Upper lobe of right lung (tissue), 1 donor: ENCODE data around the gene STING1. TPM values are rescaled to one million over a fixed set of nuclear protein-coding genes. Genes with fewer than 3 reads are reported as not detected.
"Not testable (repeated sequence)": the region's sequence is repeated elsewhere in the genome, so short reads cannot be mapped to it uniquely, and the experiment has no call there.

Experiments used
- ATAC-seq: fragments of 200-7000 bp; cut with Tn5 transposase; one replicate; pipeline ENCODE4 v1.9.1; 2020; ENCODE audit warnings: mild to moderate bottlenecking, moderate library complexity
- DNase-seq: peaks from one replicate; pipeline ENCODE4 v3.0.0-alpha.2; 2020
- H3K27ac ChIP-seq: fragments of 200-600 bp; one replicate; pipeline ENCODE4 v1.8.0; 2022
- H3K27me3 ChIP-seq: fragments of 200-600 bp; one replicate; pipeline ENCODE4 v1.8.0; 2022; ENCODE audit warnings: mild to moderate bottlenecking
- H3K36me3 ChIP-seq: fragments of 200-600 bp; one replicate; pipeline ENCODE4 v1.8.0; 2022
- H3K4me1 ChIP-seq: fragments of 200-600 bp; one replicate; pipeline ENCODE4 v1.8.0; 2022
- H3K4me3 ChIP-seq: fragments of 200-600 bp; one replicate; pipeline ENCODE4 v1.8.0; 2022; ENCODE audit warnings: mild to moderate bottlenecking
- H3K9me3 ChIP-seq: fragments of 200-600 bp; one replicate; pipeline ENCODE4 v1.8.0; 2022
- CTCF ChIP-seq: fragments of 200-600 bp; IDR thresholded peaks from one replicate; pipeline ENCODE4 v1.8.0; 2022; ENCODE audit warnings: antibody characterized with exemption
- intact Hi-C: fragments of 100-400 bp; cut with DNase I; formaldehyde crosslinking; loops from one replicate; pipeline ENCODE4 v1.11.0; 2022
- long read RNA-seq: library from polyadenylated mRNA; unstranded; transcript quantifications from one replicate; pipeline ENCODE4 v2.0.0, GENCODE V29; 2021
- total RNA-seq: library from RNA; stranded (reverse); fragmentation: NEBNext Ultra II Directional; extraction: Animal tissue kit (Norgen Biotek cat#: 25700); gene quantifications from one replicate; pipeline ENCODE4 v1.2.1, GENCODE V29; 2021
- donor health status: DM: no; HTN: yes; CAD: no; lungs with severe emphysema.

The STING1 gene
- total RNA-seq = 102 TPM
- long read RNA-seq, transcript TMEM173-204 (5 exons, 948 nt) = minor isoform, 9 of 189 reads
- long read RNA-seq, transcript TMEM173-201 (8 exons, 1,771 nt) = major isoform, 78 of 189 reads
- long read RNA-seq, partial matches to known transcripts = 67 of 189 reads
- long read RNA-seq, other reads (novel, unspliced or antisense) = 34 of 189 reads

GRCh38 chr5:139482050-139482889 is at the start of gene STING1:
Gene STING1 (minus strand): TSS chr5:139482758. CDS start chr5:139481704, 1,054 bp downstream.
- DNase-seq (peak; percentile 90), ATAC-seq (peak; percentile 84)
- Histone ChIP-seq H3K27me3 (no peaks in the 10 kb centered on the region), H3K4me1 (peaks cover 53% of the 10 kb centered on the region), H3K36me3 (peaks cover 17% of the 10 kb centered on the region), H3K4me3 (peak within 1 kb of the TSS; percentile 78), H3K9me3 (no peaks in the 10 kb centered on the region), H3K27ac (peak within 1 kb of the TSS; percentile 99)
- TF ChIP-seq CTCF = no peak
- intact Hi-C loops = no loop called here

- intact Hi-C loops = no loop called here
- Histone ChIP-seq H3K27ac (no peak overlapping the region), H3K4me1 (no peaks in the 10 kb centered on the region), H3K27me3 (no peaks in the 10 kb centered on the region), H3K36me3 (no peaks in the 10 kb centered on the region), H3K4me3 (no peak overlapping the region), H3K9me3 (no peaks in the 10 kb centered on the region)
- DNase-seq (no peak), ATAC-seq (no peak)
- no peak for TF ChIP-seq CTCF
Observed at GRCh38 chr5:139531772-139532169, 49.2 kb upstream of the STING1 start.

- H3K4me3 ChIP-seq, DNase-seq, H3K9me3 ChIP-seq, H3K4me1 ChIP-seq, ATAC-seq, H3K27me3 ChIP-seq, H3K36me3 ChIP-seq, intact Hi-C loops, H3K27ac ChIP-seq: not testable (repeated sequence)
Observed at GRCh38 chr5:139530079-139530478, 47.5 kb upstream of the STING1 start.

- H3K9me3 ChIP-seq, H3K4me3 ChIP-seq, DNase-seq, intact Hi-C loops, H3K27ac ChIP-seq, H3K27me3 ChIP-seq, H3K4me1 ChIP-seq, ATAC-seq, H3K36me3 ChIP-seq: not testable (repeated sequence)
Observed at GRCh38 chr5:139528695-139529094, 46.1 kb upstream of the STING1 start.

- H3K36me3 ChIP-seq, H3K27me3 ChIP-seq, H3K27ac ChIP-seq, H3K4me3 ChIP-seq, ATAC-seq, H3K4me1 ChIP-seq, intact Hi-C loops, DNase-seq, H3K9me3 ChIP-seq: not testable (repeated sequence)
Observed at GRCh38 chr5:139527896-139528467, 45.4 kb upstream of the STING1 start.

GRCh38 chr5:139527090-139527470 is 44.5 kb upstream of the STING1 start:
- DNase-seq, H3K36me3 ChIP-seq, H3K27me3 ChIP-seq, H3K27ac ChIP-seq, intact Hi-C loops, ATAC-seq, H3K4me3 ChIP-seq, H3K9me3 ChIP-seq, H3K4me1 ChIP-seq: not testable (repeated sequence)

- H3K4me3 ChIP-seq, H3K36me3 ChIP-seq, ATAC-seq, H3K27ac ChIP-seq, intact Hi-C loops, H3K4me1 ChIP-seq, H3K27me3 ChIP-seq, H3K9me3 ChIP-seq, DNase-seq: not testable (repeated sequence)
Observed at GRCh38 chr5:139526309-139527089, 43.9 kb upstream of the STING1 start.

- intact Hi-C loops, H3K4me3 ChIP-seq, DNase-seq, H3K4me1 ChIP-seq, H3K27me3 ChIP-seq, ATAC-seq, H3K36me3 ChIP-seq, H3K27ac ChIP-seq, H3K9me3 ChIP-seq: not testable (repeated sequence)
Observed at GRCh38 chr5:139525586-139526308, 43.2 kb upstream of the STING1 start.
